Activated CD8-positive, alpha-beta memory T cell treated with anti-CD3 and anti-CD28 coated beads, Interleukin-2, amount 10 ng/mL, durations not matched to agents 7 days and 5 days (primary cell): ENCODE measurements around the gene MAST4. TPM values are rescaled to one million over a fixed set of nuclear protein-coding genes. Genes with fewer than 3 reads are reported as not detected.

Experiments
- ATAC-seq: fragments of 150-1000 bp; cut with Tn5 transposase; one replicate; pipeline ENCODE4 v1.10.0; 2021; ENCODE audit warnings: moderate library complexity
- CTCF ChIA-PET: fragments of 350-600 bp; sonication (Branson Sonifier 250); formaldehyde crosslinking; loops from one replicate; lab custom pipeline; 2021; ENCODE audit warnings: antibody characterized with exemption; lab: Charles Lee
- DNase-seq: peaks from one replicate; pipeline ENCODE4 v3.0.0-alpha.2; 2020
- H3K27ac Mint-ChIP-seq: one replicate; pipeline ENCODE4 v1.8.0; 2021; ENCODE audit warnings: mild to moderate bottlenecking, mixed read lengths
- H3K27me3 Mint-ChIP-seq: one replicate; pipeline ENCODE4 v1.8.0; 2021; ENCODE audit warnings: mixed read lengths
- H3K36me3 Mint-ChIP-seq: one replicate; pipeline ENCODE4 v1.8.0; 2021; ENCODE audit warnings: mild to moderate bottlenecking, mixed read lengths
- H3K4me1 Mint-ChIP-seq: one replicate; pipeline ENCODE4 v1.8.0; 2021; ENCODE audit warnings: mixed read lengths
- H3K4me3 Mint-ChIP-seq: one replicate; pipeline ENCODE4 v1.8.0; 2021; ENCODE audit warnings: mild to moderate bottlenecking, moderate library complexity, mixed read lengths
- H3K9me3 Mint-ChIP-seq: one replicate; pipeline ENCODE4 v1.8.0; 2022; ENCODE audit warnings: low read depth, mixed read lengths
- total RNA-seq, 2 experiments: library from RNA; stranded (reverse); gene quantifications; one replicate each; pipeline ENCODE4 v1.2.3, GENCODE V29; 2021

MAST4 gene
- total RNA-seq, 2 experiments from 2014 or later, result 21.6 to 25.2 TPM

DNA sequence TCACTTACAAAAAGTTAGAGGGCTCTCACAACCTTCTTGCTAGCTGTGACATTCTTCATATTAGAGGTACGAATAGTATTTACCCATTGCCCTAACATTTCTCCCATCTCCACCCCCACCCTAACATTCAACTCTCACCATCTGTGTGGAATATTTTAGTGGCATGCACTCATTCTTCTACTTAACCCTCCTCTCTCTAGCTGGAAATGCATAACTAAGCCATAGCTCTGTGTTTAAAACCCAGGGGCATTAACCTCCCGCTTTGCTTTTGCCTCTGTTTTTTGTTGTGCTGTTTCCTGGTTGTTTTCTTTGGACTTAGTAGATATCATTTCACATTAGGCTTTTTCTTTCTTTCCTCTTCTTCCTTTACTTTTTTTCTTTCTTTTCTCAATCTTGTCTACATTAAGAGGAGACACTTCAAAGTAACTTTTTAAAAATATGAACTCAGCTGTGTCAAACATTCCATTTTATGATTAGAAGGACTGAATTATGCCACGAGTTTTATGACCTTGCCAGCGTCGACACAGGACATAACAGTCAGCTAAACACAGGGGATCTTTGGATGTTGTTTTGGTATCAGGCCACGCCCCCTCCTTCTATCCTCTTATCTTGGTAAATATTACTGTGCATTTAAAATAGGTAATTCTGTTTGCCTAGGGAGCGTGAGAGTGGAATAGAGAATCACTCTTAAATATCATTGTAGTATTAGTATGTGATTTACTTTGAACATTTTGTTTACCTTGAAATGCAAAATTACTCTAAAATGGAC is 364.4 kb downstream of the MAST4 start:
- DNase-seq (no peak), ATAC-seq (no peak)
- Mint-ChIP-seq H3K36me3 (no peaks in the 10 kb centered on the region), H3K27me3 (peaks cover 22% of the 10 kb centered on the region), H3K4me1 (no peaks in the 10 kb centered on the region), H3K9me3 (no peaks in the 10 kb centered on the region), H3K4me3 (no peak overlapping the region), H3K27ac (no peak overlapping the region)
- CTCF ChIA-PET, result no interaction called here

DNA sequence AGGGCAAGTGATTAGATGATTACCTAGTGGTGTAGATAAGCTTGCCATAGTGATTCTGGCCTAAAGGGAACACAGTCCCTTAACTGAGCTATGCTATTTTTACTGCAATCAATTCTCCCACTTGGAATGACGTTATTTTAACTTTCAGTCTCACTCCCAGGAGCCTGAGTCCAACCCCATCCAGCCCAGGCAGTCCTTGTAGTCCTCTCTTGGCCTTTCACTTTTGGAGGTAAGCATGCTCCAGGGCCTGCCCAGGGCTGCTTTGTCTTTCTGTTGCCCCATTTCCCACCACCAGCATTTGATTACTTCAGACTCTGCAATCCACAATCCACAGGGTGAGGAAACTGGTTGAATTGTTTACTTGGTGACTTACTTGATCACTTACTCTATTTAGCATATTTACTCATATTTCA is 367.4 kb downstream of the MAST4 start:
- CTCF ChIA-PET, result no interaction called here
- Mint-ChIP-seq H3K27ac (no peak overlapping the region), H3K9me3 (no peaks in the 10 kb centered on the region), H3K4me1 (no peaks in the 10 kb centered on the region), H3K27me3 (peaks cover 13% of the 10 kb centered on the region), H3K4me3 (no peak overlapping the region), H3K36me3 (no peaks in the 10 kb centered on the region)
- ATAC-seq, result no peak
- no peak for DNase-seq

DNA sequence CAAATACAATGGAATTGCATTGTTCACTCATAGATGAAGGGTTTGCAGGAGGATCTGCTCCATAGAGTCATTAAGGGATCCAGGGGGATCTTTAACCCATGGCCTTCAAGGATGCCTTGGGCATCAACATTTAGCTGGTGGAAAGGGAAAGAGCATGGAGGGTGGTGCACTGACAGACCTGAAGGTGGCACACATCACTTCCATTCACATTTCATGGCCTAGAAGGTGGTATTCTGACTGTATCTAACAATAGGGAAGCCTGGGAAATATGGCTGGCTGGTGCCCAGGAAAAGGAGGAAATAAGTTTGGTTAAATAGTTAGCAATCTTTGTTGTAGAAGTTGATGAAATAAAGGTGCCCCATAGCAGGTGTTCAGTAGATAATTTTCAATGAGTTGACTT is 370.2 kb downstream of the MAST4 start:
- peaks cover 3% of the 10 kb centered on the region for H3K27me3 Mint-ChIP-seq
- no peaks in the 10 kb centered on the region for H3K4me1 Mint-ChIP-seq
- no peak overlapping the region for H3K4me3 Mint-ChIP-seq
- no peak overlapping the region for H3K27ac Mint-ChIP-seq
- no peaks in the 10 kb centered on the region for H3K9me3 Mint-ChIP-seq
- no peaks in the 10 kb centered on the region for H3K36me3 Mint-ChIP-seq
- no peak for DNase-seq
- ATAC-seq, result no peak
- CTCF ChIA-PET, result no interaction called here

DNA sequence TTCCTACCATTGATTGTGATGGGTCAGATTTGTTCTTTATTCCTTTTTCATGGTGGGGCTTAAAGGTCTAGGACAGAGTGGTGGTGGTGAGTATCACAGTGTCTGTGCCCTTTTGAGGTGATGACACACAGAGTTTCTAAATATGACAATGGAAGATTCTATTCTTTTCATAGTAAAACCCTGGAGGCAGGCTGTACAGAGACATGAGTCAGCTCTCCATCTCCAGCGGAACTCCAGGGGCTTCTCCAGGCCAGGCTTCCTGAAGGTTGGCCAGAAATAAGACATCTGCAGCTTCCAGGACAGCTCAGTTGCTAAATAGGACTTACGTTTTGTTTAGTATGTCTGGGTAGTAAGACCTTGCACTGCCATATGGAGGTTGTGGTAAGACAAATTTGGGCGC is 370.9 kb downstream of the MAST4 start:
- DNase-seq (no peak), ATAC-seq (no peak)
- Mint-ChIP-seq H3K27me3 (peaks cover 3% of the 10 kb centered on the region), H3K9me3 (no peaks in the 10 kb centered on the region), H3K4me3 (no peak overlapping the region), H3K36me3 (no peaks in the 10 kb centered on the region), H3K27ac (no peak overlapping the region), H3K4me1 (no peaks in the 10 kb centered on the region)
- CTCF ChIA-PET, result no interaction called here

DNA sequence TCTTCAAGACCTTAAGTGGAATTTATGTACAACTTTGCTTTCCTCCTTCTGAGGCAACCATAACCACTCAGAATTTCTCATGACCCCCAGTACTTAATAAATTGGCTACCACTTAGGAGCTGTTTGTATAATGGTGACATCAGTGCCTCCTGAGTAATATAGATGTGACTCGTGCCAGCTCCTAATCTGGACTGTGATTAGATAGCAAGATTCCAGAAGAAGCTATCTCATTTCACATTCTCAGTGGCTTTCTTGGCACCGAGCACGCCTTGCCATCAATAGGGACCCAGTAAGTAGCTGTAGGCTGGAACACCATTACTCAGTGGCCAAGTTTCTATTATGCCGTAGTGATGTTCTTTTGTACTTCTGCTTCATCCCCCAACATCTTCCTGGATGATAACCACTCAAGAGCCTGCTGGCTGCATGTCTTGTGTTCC is 371.7 kb downstream of the MAST4 start:
- Mint-ChIP-seq H3K27me3 (peaks cover 3% of the 10 kb centered on the region), H3K4me3 (no peak overlapping the region), H3K27ac (no peak overlapping the region), H3K9me3 (no peaks in the 10 kb centered on the region), H3K4me1 (no peaks in the 10 kb centered on the region), H3K36me3 (no peaks in the 10 kb centered on the region)
- no peak for ATAC-seq
- DNase-seq, result no peak
- CTCF ChIA-PET, result no interaction called here

DNA sequence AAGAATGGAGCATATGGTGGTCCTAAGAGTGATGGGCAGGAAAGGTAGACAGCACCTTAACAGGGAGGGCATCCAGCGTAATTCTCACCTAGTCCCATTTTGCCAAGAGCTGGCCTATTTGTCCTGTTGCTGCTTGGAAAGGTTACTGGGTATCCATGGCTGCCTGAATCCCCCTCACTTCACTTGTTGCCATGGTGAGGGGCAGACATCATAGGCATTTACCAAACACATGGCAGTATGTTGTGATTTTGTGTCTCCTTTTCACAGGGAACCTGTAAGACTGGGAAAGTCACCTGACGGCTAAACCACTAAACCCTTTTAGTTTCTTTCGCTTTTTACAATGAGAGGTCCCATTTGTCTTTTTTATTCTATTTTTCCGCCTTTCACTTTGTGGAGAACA is 373.3 kb downstream of the MAST4 start:
- no peaks in the 10 kb centered on the region for H3K4me1 Mint-ChIP-seq

DNA sequence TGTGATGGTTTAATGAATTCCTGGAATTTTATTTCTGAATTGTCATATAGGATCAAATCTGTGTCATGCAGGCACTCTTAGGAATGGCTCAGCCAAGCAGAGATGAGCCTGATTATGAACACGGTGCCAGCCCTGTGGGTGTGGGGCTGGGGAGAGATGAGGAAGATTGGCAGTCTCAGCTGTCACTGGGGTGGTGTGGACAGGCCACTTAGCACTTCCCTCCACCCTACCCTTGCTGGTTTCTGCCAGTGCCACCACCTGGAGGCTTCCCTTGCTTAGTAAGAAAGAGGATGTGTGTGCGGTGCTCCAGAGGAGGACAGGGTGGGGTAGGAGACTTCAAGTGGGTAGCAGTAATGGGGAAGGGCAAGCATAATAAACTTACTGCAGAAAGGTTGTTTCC is 373.8 kb downstream of the MAST4 start:
- DNase-seq (no peak), ATAC-seq (no peak)
- H3K27ac Mint-ChIP-seq, result no peak overlapping the region
- H3K4me3 Mint-ChIP-seq, result no peak overlapping the region
- CTCF ChIA-PET, result no interaction called here
- peaks cover 3% of the 10 kb centered on the region for H3K27me3 Mint-ChIP-seq
- no peaks in the 10 kb centered on the region for H3K36me3 Mint-ChIP-seq
- no peaks in the 10 kb centered on the region for H3K4me1 Mint-ChIP-seq
- H3K9me3 Mint-ChIP-seq, result no peaks in the 10 kb centered on the region

More for the DNA sequence above, 373.3 kb downstream of the MAST4 start:
- H3K27me3 Mint-ChIP-seq, result peaks cover 3% of the 10 kb centered on the region
- no peak for DNase-seq
- H3K27ac Mint-ChIP-seq, result no peak overlapping the region
- no peak for ATAC-seq
- no peaks in the 10 kb centered on the region for H3K9me3 Mint-ChIP-seq
- CTCF ChIA-PET, result no interaction called here
- H3K4me3 Mint-ChIP-seq, result no peak overlapping the region
- no peaks in the 10 kb centered on the region for H3K36me3 Mint-ChIP-seq

DNA sequence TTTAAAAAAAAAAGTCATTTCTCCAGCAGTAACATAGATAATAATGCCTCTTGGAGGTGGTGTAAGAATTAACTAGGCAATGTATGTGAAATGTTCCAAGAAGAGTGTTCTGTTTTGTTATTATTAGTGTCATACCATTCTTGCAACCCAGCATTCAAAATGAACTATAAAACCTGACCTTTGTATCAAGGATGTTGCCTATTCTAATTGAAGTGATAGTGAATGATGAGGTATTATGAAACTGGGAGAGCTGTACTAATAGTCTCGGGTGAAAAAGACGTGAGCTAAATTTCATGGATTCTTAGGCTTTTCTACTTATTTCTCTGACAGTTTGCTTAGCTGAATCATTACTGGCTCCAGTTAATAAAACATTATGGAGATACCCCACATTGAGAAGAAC is 375.8 kb downstream of the MAST4 start:
- CTCF ChIA-PET, result no interaction called here
- Mint-ChIP-seq H3K4me3 (no peak overlapping the region), H3K9me3 (no peaks in the 10 kb centered on the region), H3K27me3 (peaks cover 3% of the 10 kb centered on the region), H3K36me3 (no peaks in the 10 kb centered on the region), H3K4me1 (no peaks in the 10 kb centered on the region), H3K27ac (no peak overlapping the region)
- no peak for DNase-seq
- no peak for ATAC-seq

DNA sequence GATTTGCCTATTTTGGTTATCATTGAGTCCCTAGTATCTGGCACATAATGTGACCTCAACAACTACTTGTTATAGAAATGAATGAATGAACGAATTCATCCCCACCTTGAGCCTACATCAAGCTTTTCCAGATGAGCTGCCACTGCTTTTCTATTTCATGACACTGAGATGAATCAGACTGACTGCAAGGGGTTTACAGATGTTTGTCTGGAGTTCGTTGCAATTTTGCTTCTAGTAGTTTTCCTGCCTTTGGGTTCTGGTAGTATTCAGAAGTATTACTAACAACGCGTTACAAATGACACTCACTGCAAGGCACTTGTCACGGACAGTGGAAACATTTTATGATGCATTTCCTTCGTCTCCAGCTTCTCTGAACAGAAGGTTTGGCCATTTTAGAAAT is 378.1 kb downstream of the MAST4 start:
- Mint-ChIP-seq H3K4me1 (no peaks in the 10 kb centered on the region), H3K27me3 (peaks cover 6% of the 10 kb centered on the region), H3K4me3 (no peak overlapping the region), H3K36me3 (no peaks in the 10 kb centered on the region), H3K27ac (no peak overlapping the region), H3K9me3 (no peaks in the 10 kb centered on the region)
- CTCF ChIA-PET, result no interaction called here
- DNase-seq (no peak), ATAC-seq (no peak)

DNA sequence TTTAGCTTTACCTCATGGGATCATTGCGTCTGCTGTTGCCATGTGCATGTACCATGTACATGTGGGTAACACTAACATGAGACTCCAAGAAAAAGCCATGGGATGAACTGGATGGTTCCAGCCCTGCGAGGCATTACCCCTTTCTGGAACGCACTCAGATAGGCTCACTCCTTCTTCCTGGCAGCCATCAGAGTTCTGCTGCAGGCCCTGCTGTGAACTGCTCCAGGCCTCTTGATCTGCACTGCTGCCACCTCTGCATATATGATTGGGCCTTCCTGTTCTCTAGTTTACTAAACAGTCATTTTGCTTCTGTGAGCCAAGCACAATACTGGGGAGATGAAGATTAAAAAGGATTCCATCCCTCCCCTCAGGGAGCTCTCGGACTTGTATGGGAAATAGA is 379.9 kb downstream of the MAST4 start:
- CTCF ChIA-PET, result no interaction called here
- no peak for ATAC-seq
- Mint-ChIP-seq H3K36me3 (no peaks in the 10 kb centered on the region), H3K4me3 (no peak overlapping the region), H3K9me3 (no peaks in the 10 kb centered on the region), H3K4me1 (no peaks in the 10 kb centered on the region), H3K27me3 (peaks cover 11% of the 10 kb centered on the region), H3K27ac (no peak overlapping the region)
- no peak for DNase-seq

DNA sequence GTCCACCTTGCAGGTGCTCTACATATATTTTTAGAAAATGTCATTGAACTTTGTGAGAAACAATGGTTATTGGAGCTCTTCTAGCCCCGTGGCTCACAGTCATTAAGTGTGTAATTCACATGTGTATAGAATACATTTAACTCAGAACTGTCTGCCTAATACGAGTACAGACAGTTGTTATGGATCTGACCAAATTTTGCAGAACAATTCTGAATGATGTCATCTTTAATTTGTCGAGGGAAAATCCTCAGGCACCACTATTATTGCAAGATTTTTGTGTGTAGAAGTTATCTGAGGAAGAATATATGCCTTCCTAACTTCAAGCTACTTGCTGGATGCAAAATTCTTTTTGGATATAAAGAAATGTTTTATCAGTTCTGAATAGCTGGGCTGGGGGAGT is 383.5 kb downstream of the MAST4 start:
- Mint-ChIP-seq H3K27me3 (peaks cover 19% of the 10 kb centered on the region), H3K4me3 (no peak overlapping the region), H3K27ac (no peak overlapping the region), H3K4me1 (no peaks in the 10 kb centered on the region), H3K9me3 (no peaks in the 10 kb centered on the region), H3K36me3 (no peaks in the 10 kb centered on the region)
- ATAC-seq, result no peak
- CTCF ChIA-PET, result interaction anchor here (1.1 kb wide), 1 partner anchor 8 kb away, joined by 3 read pairs; no protein-coding TSS in a partner anchor
- DNase-seq, result no peak

DNA sequence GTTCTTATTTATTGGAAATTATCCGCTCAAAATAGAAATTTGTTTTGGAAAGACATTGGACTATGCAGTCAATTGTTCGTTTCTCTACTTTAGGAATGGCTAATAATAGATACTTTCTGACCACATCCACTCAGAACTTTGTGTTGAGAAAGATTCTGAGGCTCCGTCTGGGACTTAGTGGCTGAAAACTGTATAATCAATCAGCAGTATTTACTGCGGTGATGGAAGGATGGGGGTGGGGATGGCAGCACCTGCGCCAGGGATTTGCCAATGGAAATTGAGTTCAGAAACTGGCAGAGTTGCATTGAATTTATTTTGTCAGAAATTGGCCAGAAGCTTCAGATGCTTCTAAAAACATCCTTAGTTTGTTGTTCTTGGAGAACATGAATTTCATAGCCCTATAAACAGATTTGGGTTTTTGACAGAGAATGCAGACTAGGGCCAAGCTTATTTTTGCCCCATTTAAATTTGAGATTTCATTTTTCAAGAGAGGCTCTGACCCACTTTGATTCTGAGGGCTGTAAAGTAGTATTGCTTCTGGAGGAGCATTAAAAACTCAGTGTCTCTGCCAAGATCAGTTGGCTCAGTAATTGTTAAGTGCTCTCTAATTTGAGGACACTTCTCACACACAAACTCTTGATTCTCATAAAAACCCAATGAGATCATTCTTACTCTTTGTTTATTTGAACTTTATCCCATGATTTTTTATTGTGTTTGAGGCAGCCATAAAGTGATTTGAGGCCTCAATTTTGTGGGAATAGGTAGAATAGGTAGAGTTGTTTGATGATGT is 385.3 kb downstream of the MAST4 start:
- DNase-seq, result no peak
- H3K4me1 Mint-ChIP-seq, result no peaks in the 10 kb centered on the region
- peaks cover 19% of the 10 kb centered on the region for H3K27me3 Mint-ChIP-seq
- H3K27ac Mint-ChIP-seq, result no peak overlapping the region
- ATAC-seq, result no peak
- CTCF ChIA-PET, result no interaction called here
- H3K36me3 Mint-ChIP-seq, result no peaks in the 10 kb centered on the region
- H3K9me3 Mint-ChIP-seq, result no peaks in the 10 kb centered on the region
- H3K4me3 Mint-ChIP-seq, result no peak overlapping the region

DNA sequence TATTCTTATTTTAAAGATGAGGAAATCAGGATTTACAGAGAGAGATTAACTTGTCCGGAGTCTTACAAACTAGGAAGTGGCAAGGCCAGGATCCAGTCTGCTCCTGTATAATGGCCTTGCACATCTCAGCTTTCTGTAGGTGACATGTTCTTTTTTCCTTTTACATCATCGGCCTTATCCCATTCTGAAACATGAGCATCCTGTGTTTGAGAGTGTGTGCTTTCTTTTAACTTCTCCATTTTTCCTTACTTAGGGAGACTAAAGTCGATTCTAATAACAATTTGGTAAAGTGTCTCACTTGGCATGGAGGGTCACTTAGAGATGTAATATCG is 385.8 kb downstream of the MAST4 start:
- DNase-seq, result no peak
- Mint-ChIP-seq H3K27me3 (peaks cover 19% of the 10 kb centered on the region), H3K36me3 (no peaks in the 10 kb centered on the region), H3K4me1 (no peaks in the 10 kb centered on the region), H3K9me3 (no peaks in the 10 kb centered on the region), H3K27ac (no peak overlapping the region), H3K4me3 (no peak overlapping the region)
- no peak for ATAC-seq
- CTCF ChIA-PET, result no interaction called here

DNA sequence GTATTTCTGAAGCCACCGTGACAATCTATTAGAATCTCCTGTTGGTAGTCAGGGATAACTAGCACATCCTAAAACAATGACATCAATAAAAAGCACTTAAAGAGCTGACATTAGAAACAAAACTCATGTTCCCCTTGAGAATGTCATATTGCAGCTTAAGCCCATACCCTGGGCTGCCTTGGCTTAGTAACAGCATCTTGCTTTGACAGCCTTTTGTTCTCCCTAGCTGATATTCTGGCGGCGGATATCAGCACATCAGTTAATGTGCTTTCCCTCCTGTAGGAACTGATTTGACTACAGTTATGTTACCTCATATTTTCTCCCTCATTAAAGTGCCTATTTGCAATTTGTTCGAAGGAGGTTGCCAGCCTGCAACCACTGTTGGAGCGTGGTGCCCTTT is 386.3 kb downstream of the MAST4 start:
- CTCF ChIA-PET, result no interaction called here
- no peaks in the 10 kb centered on the region for H3K4me1 Mint-ChIP-seq
- no peaks in the 10 kb centered on the region for H3K36me3 Mint-ChIP-seq
- no peak overlapping the region for H3K27ac Mint-ChIP-seq
- H3K9me3 Mint-ChIP-seq, result no peaks in the 10 kb centered on the region
- H3K27me3 Mint-ChIP-seq, result peaks cover 19% of the 10 kb centered on the region
- DNase-seq, result no peak
- H3K4me3 Mint-ChIP-seq, result no peak overlapping the region
- ATAC-seq, result no peak
